Neural cell (in vitro differentiated cells): ENCODE results near the gene PPM1H.

Source experiments
- CTCF ChIP-seq: fragments of 450-650 bp; IDR thresholded peaks from 2 replicates; pipeline ENCODE4 v1.5.1; 2014; ENCODE audit warnings: antibody characterized with exemption, mild to moderate bottlenecking, moderate library complexity; ENCODE audit not compliant: poor library complexity, severe bottlenecking
- EP300 ChIP-seq: fragments of 450-650 bp; conservative IDR thresholded peaks from 2 replicates; pipeline ENCODE4 v1.6.1; 2014; ENCODE audit warnings: antibody characterized with exemption, mild to moderate bottlenecking, moderate library complexity; ENCODE audit not compliant: poor library complexity, severe bottlenecking
- EZH2 ChIP-seq: fragments of 200-600, 300-800 bp; shearing (Covaris generic), sonication (generic); IDR thresholded peaks from 2 replicates; pipeline ENCODE4 v1.6.1; 2014; ENCODE audit warnings: antibody characterized with exemption, low read length, borderline replicate concordance, mild to moderate bottlenecking; ENCODE audit not compliant: insufficient read depth, poor library complexity, severe bottlenecking
- POLR2AphosphoS5 ChIP-seq: IDR thresholded peaks from 2 replicates; pipeline ENCODE4 v1.6.1; 2012
- REST ChIP-seq: IDR thresholded peaks from 2 replicates; pipeline ENCODE4 v1.6.1; 2012; ENCODE audit warnings: borderline replicate concordance

GRCh38 chr12:62718762-62719426 lies 216.1 kb downstream of the PPM1H start:
- no peak for TF ChIP-seq CTCF
- no peak for TF ChIP-seq EP300
- TF ChIP-seq REST = no peak
- no peak for TF ChIP-seq POLR2AphosphoS5
- TF ChIP-seq EZH2 = no peak
